GM12865 (cell line): ENCODE measurements around the gene CERKL.
A peak's percentile ranks its signal among the peaks of the same experiment; 100 is the strongest.

Experiments used
- DNase-seq: peaks from one replicate; pipeline ENCODE4 v3.0.0; 2010; ENCODE audit warnings: low read depth
- H3K4me3 ChIP-seq: 2 replicates; pipeline ENCODE4 v1.5.1; 2011; ENCODE audit warnings: mild to moderate bottlenecking, low read depth, low read length, control low read depth
- CTCF ChIP-seq: IDR thresholded peaks from 2 replicates; pipeline ENCODE4 v1.5.1; 2011; ENCODE audit warnings: low read length, control low read depth, low read depth, inconsistent platforms; ENCODE audit not compliant: insufficient read depth; ENCODE audit errors: missing control alignments

The CERKL gene

DNA sequence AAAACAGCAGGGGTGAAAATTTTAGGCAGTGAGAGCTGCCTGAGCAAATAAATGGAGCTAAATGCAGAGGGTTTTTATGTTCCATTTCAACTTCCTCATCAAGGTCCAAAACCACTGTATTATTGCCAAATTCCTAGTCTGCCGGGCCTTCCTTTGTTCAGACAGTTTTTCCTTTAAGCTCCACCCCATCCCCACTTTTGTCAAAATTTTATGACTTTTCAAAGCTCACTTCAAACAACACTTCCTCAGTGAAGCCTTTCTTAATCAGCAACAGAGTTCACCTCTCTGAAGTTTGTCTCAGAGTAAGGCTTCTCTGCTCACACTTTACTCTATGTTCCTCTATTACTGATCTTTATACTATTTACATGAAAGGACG, 81.3 kb downstream of the CERKL start:
- no peak overlapping the region for H3K4me3 ChIP-seq
- no peak for DNase-seq
- no peak for TF ChIP-seq CTCF

DNA sequence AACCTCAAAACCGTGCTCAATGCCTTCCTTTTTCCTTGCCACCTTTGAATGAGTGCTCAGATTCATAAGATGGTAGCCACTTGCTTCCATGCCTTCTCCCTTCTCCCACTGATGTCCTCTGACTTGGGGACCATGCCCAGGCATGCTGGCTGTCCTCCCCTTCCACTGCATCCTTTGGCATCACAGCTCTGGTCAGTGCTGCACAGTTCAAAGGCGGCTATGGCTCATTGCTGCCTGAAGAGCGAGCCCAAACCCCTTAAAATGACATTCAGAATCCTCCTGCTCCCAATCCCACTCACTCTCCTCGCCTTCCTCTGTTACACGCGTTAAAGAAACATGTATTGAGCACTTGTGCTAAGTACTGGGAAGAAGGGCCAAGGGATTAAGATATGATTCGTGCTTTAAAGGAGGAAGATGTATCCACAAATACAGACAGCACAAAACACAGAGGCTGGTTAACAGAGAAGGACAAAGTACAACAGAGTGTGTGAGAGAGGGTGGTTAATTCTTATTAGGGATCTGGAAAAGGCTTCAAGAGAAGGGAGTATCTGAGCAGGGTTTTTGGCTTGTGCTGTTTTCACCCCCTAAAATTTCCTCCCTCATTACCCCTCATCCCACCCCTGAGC, 81.8 kb downstream of the CERKL start:
- DNase-seq: no peak
- TF ChIP-seq CTCF: no peak
- no peak overlapping the region for H3K4me3 ChIP-seq

DNA sequence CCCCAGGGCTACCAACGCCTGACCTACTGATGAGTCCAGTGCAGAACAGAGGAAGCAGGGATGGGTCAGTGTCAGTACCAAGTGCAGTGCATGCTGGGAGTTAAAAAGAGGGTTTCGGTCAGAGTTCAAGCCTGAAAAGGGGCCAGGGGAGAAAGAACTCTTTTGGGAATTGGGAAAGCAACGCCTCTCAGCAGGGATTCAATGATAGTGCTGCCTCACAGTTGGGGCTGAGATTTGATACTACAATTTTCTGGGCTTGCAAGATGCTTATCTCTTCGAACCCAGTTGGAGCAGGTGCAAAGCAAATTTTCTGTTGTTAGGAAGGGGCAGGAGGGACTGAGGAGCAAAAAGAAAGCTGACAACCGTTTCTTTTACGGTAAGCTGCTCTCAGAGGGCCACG, 82.6 kb downstream of the CERKL start:
- no peak for DNase-seq
- H3K4me3 ChIP-seq: no peak overlapping the region
- TF ChIP-seq CTCF: no peak

DNA sequence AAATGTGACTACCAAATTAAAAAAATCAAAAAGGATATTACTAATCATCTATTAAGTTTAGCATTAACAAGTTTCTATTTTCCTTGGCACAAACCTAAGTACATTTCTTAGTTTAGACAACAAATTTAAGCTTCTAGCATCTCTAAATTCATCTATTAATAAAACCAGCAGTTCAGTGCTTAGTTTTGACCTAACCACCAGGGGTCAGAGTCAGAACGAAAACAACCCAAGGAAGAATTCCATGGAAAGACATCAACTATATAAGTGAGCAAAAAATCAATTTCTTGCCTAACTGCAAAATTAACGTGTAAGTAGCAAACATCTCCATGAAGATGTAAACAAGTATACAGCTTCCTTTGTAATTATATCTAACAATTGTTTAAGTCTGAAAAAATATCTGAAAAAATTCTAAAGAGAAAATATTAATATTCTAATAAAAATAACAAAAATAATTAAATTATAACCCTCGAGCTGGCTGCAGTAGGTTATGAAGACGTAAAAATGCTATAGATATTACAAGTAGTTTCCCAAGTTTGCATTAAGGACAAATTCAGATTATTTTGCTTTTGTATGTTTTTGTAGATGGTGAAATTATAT, 83.7 kb downstream of the CERKL start:
- peak; percentile 22 for TF ChIP-seq CTCF
- no peak overlapping the region for H3K4me3 ChIP-seq
- peak; percentile 27 for DNase-seq

GRCh38 chr2:181570833-181571661, 85.9 kb downstream of the CERKL start:
- peak; percentile 21 for DNase-seq
- TF ChIP-seq CTCF: peak; percentile 17
- no peak overlapping the region for H3K4me3 ChIP-seq

DNA sequence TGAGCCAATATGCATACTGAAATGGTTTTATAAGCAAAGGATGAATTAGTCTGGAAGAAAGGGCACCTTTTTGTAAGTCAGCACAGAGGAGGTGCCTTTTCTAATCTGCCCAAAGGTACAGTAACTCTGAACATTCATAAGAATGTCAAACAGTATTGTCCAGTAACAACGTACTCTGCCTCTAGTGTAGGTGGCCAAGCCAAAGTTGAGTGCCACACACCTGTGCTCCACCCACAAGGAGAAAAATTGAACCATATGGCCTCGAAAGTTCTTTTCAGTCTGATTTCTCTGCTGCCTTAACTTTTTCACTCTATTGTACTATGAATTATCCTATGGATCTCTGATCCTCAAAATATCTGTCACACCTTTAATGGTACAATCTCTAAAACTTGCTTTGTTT, 86.8 kb downstream of the CERKL start:
- no peak overlapping the region for H3K4me3 ChIP-seq
- TF ChIP-seq CTCF: no peak

More for the DNA sequence above, 86.8 kb downstream of the CERKL start:
- DNase-seq: no peak
